HL-60 (cell line): Measurements from ENCODE around the gene KLHL5.

Source experiments
- DNase-seq, 2 experiments: peaks; one replicate each; pipeline ENCODE4 v3.0.0-alpha.2; 2010 to 2020; ENCODE audit warnings: low read depth in 1 of 2, low spot score in 1 of 2
- H3K27ac ChIP-seq: fragments of 250-450 bp; sonication (Bioruptor Pico); replicated peaks from 2 replicates; pipeline ENCODE4 v1.5.1; 2020; ENCODE audit warnings: mild to moderate bottlenecking, moderate library complexity
- H3K27me3 ChIP-seq: fragments of 250-450 bp; sonication (Bioruptor Pico); 2 replicates; pipeline ENCODE4 v1.5.1; 2021; ENCODE audit warnings: mild to moderate bottlenecking, moderate library complexity; ENCODE audit not compliant: insufficient read depth, poor library complexity, severe bottlenecking
- H3K4me3 ChIP-seq: replicated peaks from 2 replicates; pipeline ENCODE4 v1.5.1; 2011; ENCODE audit warnings: mild to moderate bottlenecking, control low read depth, low read length; ENCODE audit not compliant: insufficient read depth
- CTCF ChIP-seq: IDR thresholded peaks from one replicate; pipeline ENCODE4 v1.5.1; 2011; ENCODE audit warnings: low read length, control low read depth, inconsistent platforms; ENCODE audit not compliant: insufficient read depth
- GABPA ChIP-seq: IDR thresholded peaks from 2 replicates; pipeline ENCODE4 v1.6.1; 2012; ENCODE audit warnings: low read depth
- POLR2AphosphoS5 ChIP-seq: IDR thresholded peaks from 2 replicates; pipeline ENCODE4 v1.6.1; 2012; ENCODE audit warnings: low read depth
- SPI1 ChIP-seq: IDR thresholded peaks from 2 replicates; pipeline ENCODE4 v1.6.1; 2012; ENCODE audit warnings: low read depth, mild to moderate bottlenecking, borderline replicate concordance
- TF ChIP-seq, protein P1 (sequence below): IDR thresholded peaks from 2 replicates; pipeline ENCODE4 v1.6.1; 2012; ENCODE audit warnings: low read depth; ENCODE audit not compliant: insufficient replicate concordance

Gene KLHL5

GRCh38 chr4:39037491-39037825 is 24.6 kb upstream of the KLHL5 start:
- no peak for DNase-seq
- Histone ChIP-seq H3K27me3 (no peaks in the 10 kb centered on the region), H3K4me3 (no peak overlapping the region), H3K27ac (no peak overlapping the region)
- TF ChIP-seq POLR2AphosphoS5 (no peak), GABPA (no peak), CTCF (no peak), SPI1 (no peak)
- TF ChIP-seq, protein P1, sequence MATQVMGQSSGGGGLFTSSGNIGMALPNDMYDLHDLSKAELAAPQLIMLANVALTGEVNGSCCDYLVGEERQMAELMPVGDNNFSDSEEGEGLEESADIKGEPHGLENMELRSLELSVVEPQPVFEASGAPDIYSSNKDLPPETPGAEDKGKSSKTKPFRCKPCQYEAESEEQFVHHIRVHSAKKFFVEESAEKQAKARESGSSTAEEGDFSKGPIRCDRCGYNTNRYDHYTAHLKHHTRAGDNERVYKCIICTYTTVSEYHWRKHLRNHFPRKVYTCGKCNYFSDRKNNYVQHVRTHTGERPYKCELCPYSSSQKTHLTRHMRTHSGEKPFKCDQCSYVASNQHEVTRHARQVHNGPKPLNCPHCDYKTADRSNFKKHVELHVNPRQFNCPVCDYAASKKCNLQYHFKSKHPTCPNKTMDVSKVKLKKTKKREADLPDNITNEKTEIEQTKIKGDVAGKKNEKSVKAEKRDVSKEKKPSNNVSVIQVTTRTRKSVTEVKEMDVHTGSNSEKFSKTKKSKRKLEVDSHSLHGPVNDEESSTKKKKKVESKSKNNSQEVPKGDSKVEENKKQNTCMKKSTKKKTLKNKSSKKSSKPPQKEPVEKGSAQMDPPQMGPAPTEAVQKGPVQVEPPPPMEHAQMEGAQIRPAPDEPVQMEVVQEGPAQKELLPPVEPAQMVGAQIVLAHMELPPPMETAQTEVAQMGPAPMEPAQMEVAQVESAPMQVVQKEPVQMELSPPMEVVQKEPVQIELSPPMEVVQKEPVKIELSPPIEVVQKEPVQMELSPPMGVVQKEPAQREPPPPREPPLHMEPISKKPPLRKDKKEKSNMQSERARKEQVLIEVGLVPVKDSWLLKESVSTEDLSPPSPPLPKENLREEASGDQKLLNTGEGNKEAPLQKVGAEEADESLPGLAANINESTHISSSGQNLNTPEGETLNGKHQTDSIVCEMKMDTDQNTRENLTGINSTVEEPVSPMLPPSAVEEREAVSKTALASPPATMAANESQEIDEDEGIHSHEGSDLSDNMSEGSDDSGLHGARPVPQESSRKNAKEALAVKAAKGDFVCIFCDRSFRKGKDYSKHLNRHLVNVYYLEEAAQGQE, result no peak

- Histone ChIP-seq H3K4me3 (no peak overlapping the region), H3K27me3 (no peaks in the 10 kb centered on the region), H3K27ac (no peak overlapping the region)
- TF ChIP-seq POLR2AphosphoS5, result no peak
- no peak for TF ChIP-seq CTCF
- no peak for TF ChIP-seq GABPA
- TF ChIP-seq, protein P1, result no peak
- no peak for DNase-seq
Observed at GRCh38 chr4:39037941-39038340, 24.1 kb upstream of the KLHL5 start.

DNA sequence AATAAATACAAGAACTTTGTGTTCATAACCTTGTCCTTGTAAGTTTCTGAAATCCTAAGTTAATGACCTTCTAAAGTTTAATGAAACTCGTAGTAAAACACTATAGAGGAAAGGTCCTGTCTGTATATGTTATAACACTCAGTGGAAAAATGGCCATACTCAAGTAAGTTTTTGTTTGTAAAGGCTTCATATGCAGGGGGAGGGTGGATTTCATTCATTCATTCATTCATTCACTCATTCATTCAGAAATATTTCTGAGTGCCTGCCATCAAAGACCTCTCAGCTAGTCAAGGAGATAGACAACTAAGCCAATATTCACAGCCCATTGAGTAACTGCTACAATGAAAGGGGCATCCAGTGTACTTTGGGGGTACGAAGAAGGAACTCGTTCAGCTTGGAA is 22.9 kb upstream of the KLHL5 start:
- Histone ChIP-seq H3K27ac (no peak overlapping the region), H3K4me3 (no peak overlapping the region), H3K27me3 (no peaks in the 10 kb centered on the region)
- no peak for DNase-seq
- TF ChIP-seq, protein P1, result no peak
- TF ChIP-seq SPI1 (no peak), CTCF (no peak), GABPA (no peak), POLR2AphosphoS5 (no peak)
